Prostate gland (tissue), 2 donors: ENCODE results near the gene INKA1.

Experiments
- POLR2A ChIP-seq: fragments of 450-650 bp; IDR thresholded peaks from one replicate; pipeline ENCODE4 v1.6.1; 2016; ENCODE audit warnings: antibody characterized with exemption, mild to moderate bottlenecking
- POLR2AphosphoS5 ChIP-seq: sonication (generic); formaldehyde crosslinking; IDR thresholded peaks from one replicate; pipeline ENCODE4 v1.6.1; 2017; ENCODE audit warnings: antibody characterized with exemption
- TF ChIP-seq, protein P1 (sequence below), 4 experiments: fragments of 200-600 bp in 2 of 4; fragments of 450-650 bp in 2 of 4; sonication (generic) in 2 of 4; IDR thresholded peaks; 1 replicate in 3 of 4; 2 replicates in 1 of 4; pipeline ENCODE4 v1.5.1; 2016 to 2019; ENCODE audit warnings: antibody characterized with exemption in 4 of 4, mild to moderate bottlenecking in 2 of 4, moderate library complexity in 2 of 4

DNA sequence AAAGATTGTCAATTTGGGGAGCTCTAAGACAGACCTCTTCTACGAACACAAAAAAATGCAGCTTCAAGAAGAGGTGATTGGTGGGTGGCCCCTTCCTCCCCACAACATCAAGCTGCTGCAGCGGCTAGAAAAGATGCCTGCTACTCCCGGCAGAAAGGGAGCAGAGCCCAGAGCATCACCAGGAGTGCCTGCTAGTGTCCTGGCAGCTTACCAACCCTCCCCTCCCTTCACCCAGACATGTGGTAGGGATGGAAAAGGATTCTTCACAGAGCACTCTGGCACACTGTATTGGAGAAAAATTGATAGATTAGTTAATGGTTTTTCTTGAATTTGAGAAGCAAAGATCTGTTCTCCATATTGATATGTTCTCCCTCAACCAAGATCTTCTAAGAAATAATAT, 27.5 kb upstream of the INKA1 start:
- TF ChIP-seq, protein P1, sequence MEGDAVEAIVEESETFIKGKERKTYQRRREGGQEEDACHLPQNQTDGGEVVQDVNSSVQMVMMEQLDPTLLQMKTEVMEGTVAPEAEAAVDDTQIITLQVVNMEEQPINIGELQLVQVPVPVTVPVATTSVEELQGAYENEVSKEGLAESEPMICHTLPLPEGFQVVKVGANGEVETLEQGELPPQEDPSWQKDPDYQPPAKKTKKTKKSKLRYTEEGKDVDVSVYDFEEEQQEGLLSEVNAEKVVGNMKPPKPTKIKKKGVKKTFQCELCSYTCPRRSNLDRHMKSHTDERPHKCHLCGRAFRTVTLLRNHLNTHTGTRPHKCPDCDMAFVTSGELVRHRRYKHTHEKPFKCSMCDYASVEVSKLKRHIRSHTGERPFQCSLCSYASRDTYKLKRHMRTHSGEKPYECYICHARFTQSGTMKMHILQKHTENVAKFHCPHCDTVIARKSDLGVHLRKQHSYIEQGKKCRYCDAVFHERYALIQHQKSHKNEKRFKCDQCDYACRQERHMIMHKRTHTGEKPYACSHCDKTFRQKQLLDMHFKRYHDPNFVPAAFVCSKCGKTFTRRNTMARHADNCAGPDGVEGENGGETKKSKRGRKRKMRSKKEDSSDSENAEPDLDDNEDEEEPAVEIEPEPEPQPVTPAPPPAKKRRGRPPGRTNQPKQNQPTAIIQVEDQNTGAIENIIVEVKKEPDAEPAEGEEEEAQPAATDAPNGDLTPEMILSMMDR (IDR thresholded peaks at IDR 0.05): no peak
- TF ChIP-seq POLR2AphosphoS5: no peak
- no peak for TF ChIP-seq POLR2A
